Common myeloid progenitor, CD34-positive (primary cell): Measurements from ENCODE around the gene GRID2.

Experiments
- CTCF ChIA-PET: fragments of 350-600 bp; sonication (Branson Sonifier 250); formaldehyde crosslinking; loops from one replicate; lab custom pipeline; 2021; ENCODE audit warnings: antibody characterized with exemption; lab: Charles Lee
- POLR2A ChIA-PET: fragments of 350-600 bp; sonication (Branson Sonifier 250); formaldehyde crosslinking; loops from one replicate; lab custom pipeline; 2021; ENCODE audit warnings: antibody characterized with exemption; lab: Charles Lee
- DNase-seq, 3 donors: peaks; one replicate each; pipeline versions ENCODE4 v3.0.0 to v3.0.0-alpha.2; 2013
- H3K27ac ChIP-seq, 2 experiments: 1 replicate in 1 of 2; 2 replicates in 1 of 2; pipeline ENCODE4 v1.7.0; 2013; ENCODE audit warnings: inconsistent platforms in 2 of 2, low read length in 2 of 2, mild to moderate bottlenecking in 2 of 2, low read depth in 1 of 2, moderate library complexity in 1 of 2; ENCODE audit not compliant: severe bottlenecking in 2 of 2, insufficient read depth in 1 of 2, poor library complexity in 1 of 2
- H3K27me3 ChIP-seq, 5 experiments: replicated peaks in 2 of 5; 1 replicate in 3 of 5; 2 replicates in 2 of 5; pipeline versions ENCODE4 v1.6.1 to v1.7.0; 2013; ENCODE audit warnings: low read length in 4 of 5, mild to moderate bottlenecking in 2 of 5, moderate library complexity in 2 of 5, inconsistent platforms in 1 of 5; ENCODE audit not compliant: insufficient read depth in 5 of 5, control insufficient read depth in 4 of 5
- H3K36me3 ChIP-seq, 4 experiments: 1 replicate in 2 of 4; 2 replicates in 2 of 4; pipeline versions ENCODE4 v1.6.1 to v1.7.0; 2013; ENCODE audit warnings: low read length in 3 of 4, control low read depth in 1 of 4, mild to moderate bottlenecking in 1 of 4; ENCODE audit not compliant: control insufficient read depth in 4 of 4, insufficient read depth in 4 of 4
- H3K4me1 ChIP-seq, 4 experiments: 1 replicate in 3 of 4; 2 replicates in 1 of 4; pipeline versions ENCODE4 v1.6.1 to v1.7.1; 2013; ENCODE audit warnings: low read length in 3 of 4, mild to moderate bottlenecking in 3 of 4, control low read depth in 1 of 4, inconsistent platforms in 1 of 4, moderate library complexity in 1 of 4; ENCODE audit not compliant: control insufficient read depth in 4 of 4, insufficient read depth in 4 of 4; ENCODE audit errors: control extremely low read depth in 1 of 4
- H3K4me3 ChIP-seq, 7 experiments: 1 replicate in 4 of 7; 2 replicates in 3 of 7; pipeline versions ENCODE4 v1.5.1 to v1.7.0; 2013; ENCODE audit warnings: mild to moderate bottlenecking in 7 of 7, low read length in 6 of 7, moderate library complexity in 6 of 7, inconsistent platforms in 2 of 7, low read depth in 2 of 7, control low read depth in 1 of 7; ENCODE audit not compliant: insufficient read depth in 4 of 7, control insufficient read depth in 1 of 7; ENCODE audit errors: extremely low read depth in 1 of 7
- H3K9me3 ChIP-seq, 5 experiments: 1 replicate in 4 of 5; 2 replicates in 1 of 5; pipeline versions ENCODE4 v1.6.1 to v1.7.1; 2013; ENCODE audit warnings: low read length in 4 of 5, mild to moderate bottlenecking in 2 of 5, inconsistent platforms in 1 of 5, low read depth in 1 of 5, moderate library complexity in 1 of 5; ENCODE audit not compliant: control insufficient read depth in 4 of 5, insufficient read depth in 2 of 5; ENCODE audit errors: control extremely low read depth in 1 of 5
- WGBS: methylation state at CpG from one replicate; pipeline ENCODE4 v1.1.5; 2013; ENCODE audit not compliant: insufficient coverage; 5-methylcytosine and 5-hydroxymethylcytosine counted together

GRID2 gene

GRCh38 chr4:93633721-93634120, 1330.0 kb downstream of the GRID2 start:
- ChIA-PET CTCF (interaction anchor here (1.4 kb wide), 1 partner anchor 1130 kb away, joined by 3 read pairs; no protein-coding TSS in a partner anchor), POLR2A (no interaction called here)

DNA sequence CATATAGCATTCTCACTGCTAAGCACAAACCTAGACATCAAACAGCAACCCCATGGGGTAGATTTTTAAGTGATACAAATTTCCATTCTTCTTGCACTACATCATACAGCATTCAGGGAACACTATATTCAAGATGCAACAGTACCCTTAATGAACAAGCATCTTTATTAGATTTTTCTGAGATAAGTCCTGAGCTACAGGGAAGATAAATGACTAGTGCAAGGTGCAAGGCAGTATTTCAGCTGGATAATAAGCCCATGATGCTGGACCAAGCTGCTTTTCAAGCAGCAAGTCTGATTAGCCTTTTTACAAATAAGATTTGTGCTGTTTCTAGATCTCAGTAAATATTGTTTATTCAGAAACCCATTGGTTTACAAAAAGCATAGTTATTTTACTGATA, 1332.2 kb downstream of the GRID2 start:
- POLR2A ChIA-PET, result no interaction called here
- Histone ChIP-seq H3K36me3 (no peaks in the 10 kb centered on the region), H3K4me3 (no peak overlapping the region), H3K4me1 (no peaks in the 10 kb centered on the region), H3K9me3 (no peaks in the 10 kb centered on the region), H3K27me3 (no peaks in the 10 kb centered on the region), H3K27ac (no peak overlapping the region)
- CTCF ChIA-PET, result no interaction called here
- DNase-seq, result no peak

More at GRCh38 chr4:93633721-93634120, 1330.0 kb downstream of the GRID2 start:
- no peaks in the 10 kb centered on the region for H3K9me3 ChIP-seq
- no peaks in the 10 kb centered on the region for H3K36me3 ChIP-seq
- DNase-seq, result no peak
- no peak overlapping the region for H3K4me3 ChIP-seq
- H3K27ac ChIP-seq, result no peak overlapping the region
- H3K4me1 ChIP-seq, result no peaks in the 10 kb centered on the region
- no peaks in the 10 kb centered on the region for H3K27me3 ChIP-seq

DNA sequence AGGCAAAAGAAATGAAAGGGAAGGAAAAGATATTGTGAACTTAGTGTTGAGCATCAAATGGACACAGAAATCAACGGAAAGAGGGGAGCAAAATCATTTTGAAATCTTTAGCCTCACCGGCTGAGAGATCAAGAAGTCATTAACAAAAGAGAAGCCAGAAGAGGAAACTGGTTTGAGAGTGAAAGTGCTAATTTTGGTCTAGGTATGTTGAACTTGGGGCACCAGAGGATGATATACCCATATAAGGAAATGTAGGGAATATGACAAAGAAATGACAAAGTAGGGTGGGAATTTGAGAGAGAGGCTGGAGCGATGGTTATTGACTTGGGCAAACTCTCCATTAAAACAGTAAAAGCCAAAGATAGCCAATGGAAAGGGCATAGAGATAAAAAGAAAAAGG, 1341.4 kb downstream of the GRID2 start:
- CTCF ChIA-PET, result no interaction called here
- POLR2A ChIA-PET, result no interaction called here
- no peak overlapping the region for H3K27ac ChIP-seq

DNA sequence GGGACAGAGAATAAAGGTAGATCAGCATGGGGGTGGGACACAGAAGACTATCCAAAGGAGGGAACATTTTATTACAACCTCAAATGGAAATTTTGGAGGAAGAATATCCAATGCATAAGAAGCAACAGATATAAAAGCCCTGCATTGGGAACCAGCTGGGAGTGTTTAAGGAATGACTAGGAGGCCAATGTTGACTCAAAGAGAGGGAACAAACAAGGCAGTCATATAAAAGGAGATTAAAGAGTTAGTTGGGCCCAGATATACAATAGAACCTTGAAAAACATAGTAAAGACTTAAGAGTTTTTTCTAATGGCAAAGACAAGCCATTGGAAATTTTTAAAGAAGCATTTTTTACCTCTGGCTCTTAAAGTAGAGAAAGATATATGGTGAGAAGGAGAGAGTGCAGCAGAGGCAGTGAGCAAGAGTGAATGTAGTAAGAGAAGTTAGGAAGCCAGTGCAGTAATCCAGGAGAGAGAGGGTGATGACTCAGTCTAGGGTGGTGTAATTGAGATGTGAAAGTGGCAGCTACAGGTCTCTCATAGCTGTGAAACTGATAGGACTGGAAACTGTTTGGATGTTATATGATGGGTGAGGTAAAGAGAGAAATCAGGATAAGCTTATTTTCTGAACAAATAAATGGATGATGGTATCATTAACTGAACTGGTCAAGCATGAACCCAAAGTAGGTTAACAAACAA, 1342.6 kb downstream of the GRID2 start:
- POLR2A ChIA-PET, result no interaction called here
- no peaks in the 10 kb centered on the region for H3K9me3 ChIP-seq
- H3K4me1 ChIP-seq, result no peaks in the 10 kb centered on the region
- no peak overlapping the region for H3K27ac ChIP-seq
- no peak for DNase-seq
- CTCF ChIA-PET, result interaction anchor here (1.3 kb wide), 1 partner anchor 9 kb away, joined by 4 read pairs; no protein-coding TSS in a partner anchor
- no peaks in the 10 kb centered on the region for H3K36me3 ChIP-seq
- no peak overlapping the region for H3K4me3 ChIP-seq
- H3K27me3 ChIP-seq, result no peaks in the 10 kb centered on the region

More for the DNA sequence above, 1341.4 kb downstream of the GRID2 start:
- WGBS, result 78% methylated on average over 3 of the region's 3 CpGs
- H3K4me1 ChIP-seq, result no peaks in the 10 kb centered on the region
- no peaks in the 10 kb centered on the region for H3K27me3 ChIP-seq
- DNase-seq, result no peak
- no peaks in the 10 kb centered on the region for H3K9me3 ChIP-seq
- no peak overlapping the region for H3K4me3 ChIP-seq
- H3K36me3 ChIP-seq, result no peaks in the 10 kb centered on the region

GRCh38 chr4:93648258-93648657, 1344.5 kb downstream of the GRID2 start:
- CTCF ChIA-PET, result no interaction called here
- Histone ChIP-seq H3K4me1 (no peaks in the 10 kb centered on the region), H3K36me3 (no peaks in the 10 kb centered on the region), H3K9me3 (no peaks in the 10 kb centered on the region), H3K4me3 (no peak overlapping the region), H3K27ac (no peak overlapping the region), H3K27me3 (no peaks in the 10 kb centered on the region)
- POLR2A ChIA-PET, result no interaction called here
- WGBS, result 92% methylated on average over 3 of the region's 3 CpGs
- no peak for DNase-seq

DNA sequence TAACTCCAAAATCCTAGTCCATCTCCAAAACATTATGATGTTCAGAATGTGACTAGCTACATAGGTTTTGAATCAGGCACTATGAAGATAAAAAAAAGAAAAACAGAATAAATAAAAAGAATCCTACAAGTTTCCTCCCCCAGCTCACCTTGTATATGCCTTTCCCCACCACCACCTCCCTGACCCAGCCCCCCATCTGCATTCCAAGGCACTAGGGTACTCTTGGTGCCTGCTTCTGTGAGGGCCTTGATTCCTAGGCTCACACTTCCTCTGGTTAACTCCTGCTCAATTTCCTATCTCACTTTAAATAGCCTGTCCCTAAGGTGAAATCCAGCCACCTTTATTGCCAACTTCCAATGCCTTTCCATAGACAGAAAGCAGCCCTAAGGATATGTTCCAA, 1346.1 kb downstream of the GRID2 start:
- ChIA-PET POLR2A (no interaction called here), CTCF (no interaction called here)
- H3K4me1 ChIP-seq, result no peaks in the 10 kb centered on the region
- H3K4me3 ChIP-seq, result no peak overlapping the region
- no peak overlapping the region for H3K27ac ChIP-seq
- H3K27me3 ChIP-seq, result no peaks in the 10 kb centered on the region
- H3K36me3 ChIP-seq, result no peaks in the 10 kb centered on the region
- no peaks in the 10 kb centered on the region for H3K9me3 ChIP-seq
- no peak for DNase-seq

DNA sequence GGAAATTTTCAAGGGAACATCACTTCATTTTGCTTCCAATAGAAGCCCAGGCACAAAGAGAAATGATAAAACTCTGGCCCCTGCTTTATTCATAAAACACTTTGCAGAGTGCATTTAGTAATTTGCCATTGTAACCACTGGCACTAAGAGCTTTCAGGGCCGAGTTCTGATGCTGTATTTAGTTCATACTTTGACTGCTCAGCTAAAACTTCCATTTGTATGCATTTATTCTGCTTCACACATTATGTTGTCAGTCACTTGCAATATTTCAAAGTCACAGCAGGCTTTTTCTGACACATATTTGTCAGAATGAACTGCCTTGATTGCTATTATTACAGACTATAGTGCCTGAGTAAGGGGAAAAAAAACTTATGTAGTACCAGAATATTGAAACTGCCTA, 1350.4 kb downstream of the GRID2 start:
- no peak for DNase-seq
- ChIA-PET CTCF (no interaction called here), POLR2A (no interaction called here)
- no peaks in the 10 kb centered on the region for H3K27me3 ChIP-seq
- H3K36me3 ChIP-seq, result no peaks in the 10 kb centered on the region
- no peaks in the 10 kb centered on the region for H3K9me3 ChIP-seq
- H3K4me3 ChIP-seq, result no peak overlapping the region
- no peaks in the 10 kb centered on the region for H3K4me1 ChIP-seq
- 91% methylated on average over 1 of the region's 1 CpG for WGBS
- no peak overlapping the region for H3K27ac ChIP-seq
